Gastroesophageal sphincter (tissue), 4 donors: ENCODE results near the gene ADCY2. TPM values are rescaled to one million over a fixed set of nuclear protein-coding genes. Genes with fewer than 3 reads are reported as not detected.

Experiments
- ATAC-seq: fragments of 150-250 bp; one replicate; pipeline ENCODE4 v1.9.1; 2016; ENCODE audit warnings: mild to moderate bottlenecking, moderate library complexity
- H3K27ac ChIP-seq, 4 donors: fragments of 200-600 bp; sonication (generic) in 3 of 4; 1 replicate in 3 of 4; 2 replicates in 1 of 4; pipeline ENCODE4 v1.5.1; 2016 to 2019
- H3K27me3 ChIP-seq: fragments of 200-600 bp; sonication (generic); one replicate; pipeline ENCODE4 v1.5.1; 2019
- H3K36me3 ChIP-seq, 2 donors: fragments of 200-600 bp; sonication (generic); one replicate each; pipeline ENCODE4 v1.5.1; 2019; ENCODE audit warnings: control low read depth in 1 of 2
- H3K4me1 ChIP-seq, 3 donors: fragments of 200-600 bp; sonication (generic); 1 replicate in 2 of 3; 2 replicates in 1 of 3; pipeline ENCODE4 v1.5.1; 2016 to 2019; ENCODE audit warnings: control low read depth in 2 of 3
- H3K4me3 ChIP-seq, 2 donors: fragments of 200-600 bp; sonication (generic); one replicate each; pipeline ENCODE4 v1.5.1; 2019; ENCODE audit warnings: mild to moderate bottlenecking in 1 of 2, moderate library complexity in 1 of 2
- H3K9me3 ChIP-seq, 3 donors: fragments of 200-600 bp; sonication (generic); one replicate each; pipeline ENCODE4 v1.5.1; 2017 to 2019; ENCODE audit warnings: control low read depth in 2 of 3
- EP300 ChIP-seq: sonication (generic); formaldehyde crosslinking; IDR thresholded peaks from one replicate; pipeline ENCODE4 v1.6.1; 2017; ENCODE audit warnings: antibody characterized with exemption, mild to moderate bottlenecking
- POLR2A ChIP-seq, 2 donors: fragments of 450-650 bp; IDR thresholded peaks; one replicate each; pipeline ENCODE4 v1.6.1; 2017; ENCODE audit warnings: antibody characterized with exemption in 2 of 2, mild to moderate bottlenecking in 2 of 2, moderate library complexity in 1 of 2
- POLR2AphosphoS5 ChIP-seq: sonication (generic); formaldehyde crosslinking; IDR thresholded peaks from one replicate; pipeline ENCODE4 v1.6.1; 2017; ENCODE audit warnings: antibody characterized with exemption
- WGBS, 2 donors: methylation state at CpG; one replicate each; pipeline ENCODE4 v1.1.5; 2018; ENCODE audit warnings: low coverage in 1 of 2; 5-methylcytosine and 5-hydroxymethylcytosine counted together
- total RNA-seq, 4 donors: library from RNA; depleted of rRNA; stranded (reverse); fragments of >200 nt; gene quantifications; one replicate each; pipeline ENCODE4 v1.1.0, GENCODE V29; 2016
- TF ChIP-seq, protein P1 (sequence below), 4 experiments: fragments of 200-600 bp in 2 of 4; fragments of 450-650 bp in 2 of 4; sonication (generic) in 1 of 4; IDR thresholded peaks; one replicate each; pipeline ENCODE4 v1.5.1; 2017 to 2019; ENCODE audit warnings: antibody characterized with exemption in 4 of 4, mild to moderate bottlenecking in 2 of 4, moderate library complexity in 2 of 4

The ADCY2 gene
- total RNA-seq, 4 donors from 2014 or later: 5.8 to 15.9 (median 8.9) TPM

DNA sequence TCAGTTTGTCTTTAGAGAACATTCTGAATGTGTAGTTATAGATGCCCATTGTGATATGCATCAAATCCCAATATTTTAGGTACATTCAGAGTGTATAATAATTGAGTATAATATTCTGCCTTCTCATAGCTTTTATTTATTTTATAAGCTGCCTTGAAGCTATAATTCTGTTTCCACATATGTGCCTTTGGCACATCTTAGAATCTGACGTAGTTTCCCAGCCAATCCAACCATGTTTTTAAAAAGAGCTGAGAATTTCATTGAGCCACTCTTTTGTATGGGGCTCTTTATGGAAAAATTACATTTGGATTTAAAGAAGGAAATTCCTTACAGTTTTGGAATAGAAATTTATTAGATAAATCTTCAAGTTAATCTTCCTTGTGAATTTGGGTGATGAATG is 65.4 kb downstream of the ADCY2 start:
- TF ChIP-seq EP300 (no peak), POLR2AphosphoS5 (no peak), POLR2A (IDR thresholded peaks at IDR 0.05) (no peak)
- TF ChIP-seq, protein P1, sequence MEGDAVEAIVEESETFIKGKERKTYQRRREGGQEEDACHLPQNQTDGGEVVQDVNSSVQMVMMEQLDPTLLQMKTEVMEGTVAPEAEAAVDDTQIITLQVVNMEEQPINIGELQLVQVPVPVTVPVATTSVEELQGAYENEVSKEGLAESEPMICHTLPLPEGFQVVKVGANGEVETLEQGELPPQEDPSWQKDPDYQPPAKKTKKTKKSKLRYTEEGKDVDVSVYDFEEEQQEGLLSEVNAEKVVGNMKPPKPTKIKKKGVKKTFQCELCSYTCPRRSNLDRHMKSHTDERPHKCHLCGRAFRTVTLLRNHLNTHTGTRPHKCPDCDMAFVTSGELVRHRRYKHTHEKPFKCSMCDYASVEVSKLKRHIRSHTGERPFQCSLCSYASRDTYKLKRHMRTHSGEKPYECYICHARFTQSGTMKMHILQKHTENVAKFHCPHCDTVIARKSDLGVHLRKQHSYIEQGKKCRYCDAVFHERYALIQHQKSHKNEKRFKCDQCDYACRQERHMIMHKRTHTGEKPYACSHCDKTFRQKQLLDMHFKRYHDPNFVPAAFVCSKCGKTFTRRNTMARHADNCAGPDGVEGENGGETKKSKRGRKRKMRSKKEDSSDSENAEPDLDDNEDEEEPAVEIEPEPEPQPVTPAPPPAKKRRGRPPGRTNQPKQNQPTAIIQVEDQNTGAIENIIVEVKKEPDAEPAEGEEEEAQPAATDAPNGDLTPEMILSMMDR (IDR thresholded peaks at IDR 0.05): no peak
- Histone ChIP-seq H3K36me3 (no peaks in the 10 kb centered on the region), H3K4me3 (no peak overlapping the region), H3K27ac (no peak overlapping the region), H3K9me3 (no peaks in the 10 kb centered on the region), H3K4me1 (peaks cover 0 to 6% (median 0%) of the 10 kb centered on the region in 3 donors), H3K27me3 (no peaks in the 10 kb centered on the region)
- no peak for ATAC-seq
- WGBS, 2 donors: 67 to 80% methylated on average over 1 of the region's 1 CpG

DNA sequence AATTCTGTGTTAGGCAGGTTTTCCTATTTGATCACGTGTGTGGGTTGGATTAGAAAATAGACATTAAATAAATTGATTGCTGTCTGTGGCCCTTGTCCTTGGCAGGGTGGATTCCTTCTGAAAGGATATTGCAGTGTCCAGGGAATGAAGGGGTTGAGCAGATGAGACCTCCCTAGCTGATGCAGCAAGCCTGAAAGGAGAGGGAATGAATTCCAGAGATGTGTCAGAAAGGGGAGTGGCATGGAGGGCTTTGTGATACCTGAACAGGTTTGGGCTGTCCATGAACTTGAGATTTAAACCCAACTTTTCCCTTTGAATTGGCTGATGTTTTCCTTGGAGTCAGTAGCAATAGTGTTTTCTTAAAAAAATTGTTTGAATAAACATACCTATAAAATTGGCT is 66.8 kb downstream of the ADCY2 start:
- TF ChIP-seq EP300 (no peak), POLR2A (IDR thresholded peaks at IDR 0.05) (no peak), POLR2AphosphoS5 (no peak)
- H3K36me3 ChIP-seq: no peaks in the 10 kb centered on the region
- WGBS, 2 donors: 80 to 89% methylated on average over 1 of the region's 1 CpG
- H3K27me3 ChIP-seq: no peaks in the 10 kb centered on the region
- no peak for ATAC-seq
- H3K4me3 ChIP-seq: no peak overlapping the region
- no peaks in the 10 kb centered on the region for H3K9me3 ChIP-seq
- no peak overlapping the region for H3K27ac ChIP-seq
- H3K4me1 ChIP-seq: peaks cover 0 to 6% (median 0%) of the 10 kb centered on the region in 3 donors

DNA sequence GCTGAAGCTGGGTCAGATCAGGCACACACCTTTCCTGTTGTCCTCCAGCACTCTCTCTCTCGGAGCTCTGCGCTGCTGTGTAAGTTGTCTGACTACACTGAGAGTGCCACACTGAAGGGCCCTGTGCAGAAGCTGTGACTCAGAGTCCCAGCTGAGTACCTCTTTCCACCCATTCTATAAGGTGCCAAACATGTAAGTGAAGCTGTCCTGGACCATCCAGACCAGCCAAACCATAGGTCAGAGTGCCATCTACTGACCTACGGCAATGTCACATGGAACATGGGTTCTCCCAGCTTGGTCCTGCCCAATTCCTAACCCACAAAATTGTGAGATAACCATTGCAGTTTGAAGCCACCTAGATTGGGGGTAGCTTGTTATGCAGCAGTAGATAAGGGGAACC is 68.2 kb downstream of the ADCY2 start:
- 80 to 94% methylated on average over 1 to 3 of the region's 3 CpGs for WGBS, 2 donors
- H3K27ac ChIP-seq: no peak overlapping the region

DNA sequence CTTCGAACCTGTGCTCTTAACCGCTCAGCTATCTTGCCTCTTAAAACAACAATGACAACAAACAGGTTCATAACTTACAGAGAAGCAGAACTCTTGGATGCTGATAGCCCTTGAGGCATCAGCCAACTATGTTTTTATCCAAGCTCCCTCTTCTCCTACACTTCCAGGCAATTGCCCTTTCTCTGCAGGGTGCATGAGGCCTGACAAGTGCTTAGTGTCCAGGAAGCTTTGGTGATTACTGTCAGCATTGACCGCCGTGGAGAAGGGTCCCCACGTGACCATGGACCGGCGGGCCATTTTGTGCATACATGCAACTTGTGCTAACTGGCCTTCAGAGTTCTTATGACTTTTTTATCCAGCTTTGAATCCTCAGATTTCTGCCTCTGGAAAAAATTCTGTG is 71.2 kb downstream of the ADCY2 start:
- H3K36me3 ChIP-seq: no peaks in the 10 kb centered on the region
- WGBS, 2 donors: 59 to 88% methylated on average over 6 of the region's 7 CpGs
- H3K4me3 ChIP-seq: no peak overlapping the region
- H3K9me3 ChIP-seq: no peaks in the 10 kb centered on the region
- no peak for ATAC-seq
- H3K27ac ChIP-seq: no peak overlapping the region
- no peaks in the 10 kb centered on the region for H3K4me1 ChIP-seq
- TF ChIP-seq EP300: no peak
- TF ChIP-seq POLR2AphosphoS5: no peak
- TF ChIP-seq, protein P1 (IDR thresholded peaks at IDR 0.05): no peak
- no peak for TF ChIP-seq POLR2A (IDR thresholded peaks at IDR 0.05)
- no peaks in the 10 kb centered on the region for H3K27me3 ChIP-seq

More for the DNA sequence above, 68.2 kb downstream of the ADCY2 start:
- Histone ChIP-seq H3K4me3 (no peak overlapping the region), H3K4me1 (peaks cover 0 to 6% (median 0%) of the 10 kb centered on the region in 3 donors), H3K27me3 (no peaks in the 10 kb centered on the region), H3K9me3 (no peaks in the 10 kb centered on the region), H3K36me3 (no peaks in the 10 kb centered on the region)
- TF ChIP-seq POLR2A (IDR thresholded peaks at IDR 0.05): no peak
- TF ChIP-seq POLR2AphosphoS5: no peak
- TF ChIP-seq, protein P1 (IDR thresholded peaks at IDR 0.05): no peak
- TF ChIP-seq EP300: no peak
- no peak for ATAC-seq

DNA sequence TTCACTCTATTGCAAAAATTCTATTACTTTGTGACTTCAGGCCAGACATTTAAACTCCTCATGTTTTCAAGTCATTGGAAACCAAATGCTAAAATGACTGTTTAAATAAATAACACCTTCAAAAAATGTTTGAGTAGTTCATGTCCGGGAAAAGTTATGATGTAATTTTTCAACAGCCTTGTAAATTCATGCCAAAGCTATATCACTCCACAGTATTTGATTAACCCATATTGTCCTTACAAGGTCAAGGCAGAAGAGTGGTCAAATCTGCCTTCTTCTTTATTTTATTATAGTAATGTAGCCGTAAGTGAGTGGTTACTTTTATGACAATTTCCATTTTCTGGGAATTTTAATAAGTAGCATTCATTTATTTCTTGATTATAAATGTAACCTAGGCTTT is 72.8 kb downstream of the ADCY2 start:
- H3K9me3 ChIP-seq: no peaks in the 10 kb centered on the region
- no peak overlapping the region for H3K4me3 ChIP-seq
- ATAC-seq: no peak
- H3K36me3 ChIP-seq: no peaks in the 10 kb centered on the region
- TF ChIP-seq POLR2A (IDR thresholded peaks at IDR 0.05) (no peak), POLR2AphosphoS5 (no peak)
- no peaks in the 10 kb centered on the region for H3K27me3 ChIP-seq
- no peak overlapping the region for H3K27ac ChIP-seq
- no peaks in the 10 kb centered on the region for H3K4me1 ChIP-seq
- 45 to 63% methylated on average over 2 of the region's 2 CpGs for WGBS, 2 donors

DNA sequence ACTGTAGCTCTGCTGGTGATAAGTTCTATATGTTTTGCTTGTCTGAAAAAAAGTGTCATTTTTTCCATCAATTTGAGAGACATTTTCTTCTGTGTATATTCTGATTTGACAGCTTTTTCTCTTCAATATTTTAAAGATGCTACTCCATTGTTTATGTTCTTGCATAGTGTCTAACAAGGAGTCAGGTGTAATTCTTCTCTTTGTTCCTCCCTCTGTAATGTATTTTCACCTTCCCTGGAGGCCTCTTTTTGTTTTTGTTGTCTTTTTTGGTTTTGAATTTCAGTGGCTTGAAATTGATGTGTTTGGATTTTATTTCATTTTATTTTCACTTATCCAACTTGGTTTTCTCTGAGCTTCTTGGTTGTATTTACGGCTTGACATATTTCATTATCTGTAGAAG is 75.8 kb downstream of the ADCY2 start:
- WGBS, 2 donors: 100% methylated on average over 1 of the region's 1 CpG; no CpG with 5 or more reads in 1 of the 2 donors
- H3K27ac ChIP-seq: no peak overlapping the region
- TF ChIP-seq POLR2AphosphoS5: no peak
- TF ChIP-seq, protein P1 (IDR thresholded peaks at IDR 0.05): no peak
- TF ChIP-seq POLR2A (IDR thresholded peaks at IDR 0.05): no peak
- TF ChIP-seq EP300: no peak
- H3K4me3 ChIP-seq: no peak overlapping the region
- no peaks in the 10 kb centered on the region for H3K27me3 ChIP-seq
- H3K4me1 ChIP-seq: no peaks in the 10 kb centered on the region
- ATAC-seq: no peak
- H3K9me3 ChIP-seq: no peaks in the 10 kb centered on the region
- H3K36me3 ChIP-seq: no peaks in the 10 kb centered on the region
